ENCODE results near the gene GPR78.
A peak's percentile ranks its signal among the peaks of the same experiment; 100 is the strongest.

The GPR78 gene

GRCh38 chr4:8553991-8554405, 26.2 kb upstream of the GPR78 start (continued):
- TF ChIP-seq ZNF843 (tag by site-specific recombination; IDR thresholded peaks at IDR 0.05), result no peak
- TF ChIP-seq, protein P1, sequence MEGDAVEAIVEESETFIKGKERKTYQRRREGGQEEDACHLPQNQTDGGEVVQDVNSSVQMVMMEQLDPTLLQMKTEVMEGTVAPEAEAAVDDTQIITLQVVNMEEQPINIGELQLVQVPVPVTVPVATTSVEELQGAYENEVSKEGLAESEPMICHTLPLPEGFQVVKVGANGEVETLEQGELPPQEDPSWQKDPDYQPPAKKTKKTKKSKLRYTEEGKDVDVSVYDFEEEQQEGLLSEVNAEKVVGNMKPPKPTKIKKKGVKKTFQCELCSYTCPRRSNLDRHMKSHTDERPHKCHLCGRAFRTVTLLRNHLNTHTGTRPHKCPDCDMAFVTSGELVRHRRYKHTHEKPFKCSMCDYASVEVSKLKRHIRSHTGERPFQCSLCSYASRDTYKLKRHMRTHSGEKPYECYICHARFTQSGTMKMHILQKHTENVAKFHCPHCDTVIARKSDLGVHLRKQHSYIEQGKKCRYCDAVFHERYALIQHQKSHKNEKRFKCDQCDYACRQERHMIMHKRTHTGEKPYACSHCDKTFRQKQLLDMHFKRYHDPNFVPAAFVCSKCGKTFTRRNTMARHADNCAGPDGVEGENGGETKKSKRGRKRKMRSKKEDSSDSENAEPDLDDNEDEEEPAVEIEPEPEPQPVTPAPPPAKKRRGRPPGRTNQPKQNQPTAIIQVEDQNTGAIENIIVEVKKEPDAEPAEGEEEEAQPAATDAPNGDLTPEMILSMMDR (tag by site-specific recombination; IDR thresholded peaks at IDR 0.05), result no peak
- no peak for TF ChIP-seq WT1 (tag by site-specific recombination; IDR thresholded peaks at IDR 0.05)
- TF ChIP-seq EGR2 (tag by site-specific recombination; IDR thresholded peaks at IDR 0.05; ENCODE audit: low read depth), result no peak
- TF ChIP-seq, protein P2, sequence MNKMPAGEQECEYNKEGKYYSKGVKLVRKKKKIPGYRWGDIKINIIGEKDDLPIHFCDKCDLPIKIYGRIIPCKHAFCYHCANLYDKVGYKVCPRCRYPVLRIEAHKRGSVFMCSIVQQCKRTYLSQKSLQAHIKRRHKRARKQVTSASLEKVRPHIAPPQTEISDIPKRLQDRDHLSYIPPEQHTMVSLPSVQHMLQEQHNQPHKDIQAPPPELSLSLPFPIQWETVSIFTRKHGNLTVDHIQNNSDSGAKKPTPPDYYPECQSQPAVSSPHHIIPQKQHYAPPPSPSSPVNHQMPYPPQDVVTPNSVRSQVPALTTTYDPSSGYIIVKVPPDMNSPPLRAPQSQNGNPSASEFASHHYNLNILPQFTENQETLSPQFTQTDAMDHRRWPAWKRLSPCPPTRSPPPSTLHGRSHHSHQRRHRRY (tag by site-specific recombination; IDR thresholded peaks at IDR 0.05), result no peak
- TF ChIP-seq TSHZ1 (tag by site-specific recombination; IDR thresholded peaks at IDR 0.05; ENCODE audit: borderline replicate concordance), result no peak
- TF ChIP-seq ZNF23 (tag by site-specific recombination; IDR thresholded peaks at IDR 0.05; ENCODE audit: borderline replicate concordance), result no peak
- no peak for TF ChIP-seq ZBTB1 (tag by site-specific recombination; IDR thresholded peaks at IDR 0.05)

DNA sequence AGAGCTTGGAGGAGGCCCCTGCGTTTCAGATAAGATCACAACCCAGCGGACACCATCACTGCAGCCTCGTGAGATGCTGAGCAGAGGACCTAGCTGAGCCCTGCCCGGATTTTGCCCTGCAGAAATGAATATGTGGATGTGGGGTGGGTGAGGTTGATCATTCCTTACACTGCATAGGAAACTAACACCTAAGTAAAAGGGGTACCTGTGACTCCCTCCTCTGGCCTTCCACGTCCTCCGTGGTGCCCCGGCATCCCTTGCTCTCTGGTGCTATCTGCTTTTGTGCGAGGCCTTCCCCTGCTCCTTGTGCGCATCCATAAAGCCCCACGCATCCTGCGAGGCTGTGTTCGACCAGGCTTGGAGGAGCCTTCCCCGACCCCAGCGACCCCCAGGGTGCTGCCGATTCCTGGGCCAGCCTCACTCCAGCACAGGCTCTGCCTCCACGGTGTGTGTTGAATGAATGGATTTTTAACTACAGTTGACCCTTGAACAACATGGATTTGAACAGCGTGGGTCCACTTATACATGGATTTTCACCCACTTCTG, 25.6 kb upstream of the GPR78 start:
- CTCF ChIA-PET, result no interaction called here
- POLR2A ChIA-PET, result no interaction called here
- Histone ChIP-seq H3K27ac (ENCODE audit: extremely low read depth, low read depth, low read length) (no peak overlapping the region), H3K4me3 (ENCODE audit: low read depth, low read length) (no peak overlapping the region), H3K4me1 (ENCODE audit: control insufficient read depth, insufficient read depth, low read length) (no peaks in the 10 kb centered on the region), H3K9me3 (ENCODE audit: control insufficient read depth, insufficient read depth, low read depth, low read length) (no peaks in the 10 kb centered on the region), H3K36me3 (ENCODE audit: control insufficient read depth in 2 of 2, insufficient read depth in 1 of 2, low read length in 2 of 2) (no peaks in the 10 kb centered on the region)
- TF ChIP-seq ZEB2 (tag by site-specific recombination; IDR thresholded peaks at IDR 0.05), result no peak
- TF ChIP-seq HOXA7 (CRISPR knock-in tag; IDR thresholded peaks at IDR 0.05; ENCODE audit: borderline replicate concordance), result no peak
- TF ChIP-seq ZNF202 (tag by site-specific recombination; IDR thresholded peaks at IDR 0.05; ENCODE audit: borderline replicate concordance), result no peak
- TF ChIP-seq ZNF121 (tag by site-specific recombination; IDR thresholded peaks at IDR 0.05), result no peak
- TF ChIP-seq ZNF274 (IDR thresholded peaks at IDR 0.05; ENCODE audit: low read length), result no peak
- no peak for TF ChIP-seq ZNF274 (tag by site-specific recombination; IDR thresholded peaks at IDR 0.05; ENCODE audit: borderline replicate concordance)
- TF ChIP-seq ZNF175 (tag by site-specific recombination; IDR thresholded peaks at IDR 0.05), result no peak
- no peak for TF ChIP-seq ZNF2 (tag by site-specific recombination; IDR thresholded peaks at IDR 0.05)
- 0 out of 2 replicates have a peak, but pooled peaks have one; percentile 18 for TF ChIP-seq ZNF133 (tag by site-specific recombination; IDR thresholded peaks at IDR 0.05)

DNA sequence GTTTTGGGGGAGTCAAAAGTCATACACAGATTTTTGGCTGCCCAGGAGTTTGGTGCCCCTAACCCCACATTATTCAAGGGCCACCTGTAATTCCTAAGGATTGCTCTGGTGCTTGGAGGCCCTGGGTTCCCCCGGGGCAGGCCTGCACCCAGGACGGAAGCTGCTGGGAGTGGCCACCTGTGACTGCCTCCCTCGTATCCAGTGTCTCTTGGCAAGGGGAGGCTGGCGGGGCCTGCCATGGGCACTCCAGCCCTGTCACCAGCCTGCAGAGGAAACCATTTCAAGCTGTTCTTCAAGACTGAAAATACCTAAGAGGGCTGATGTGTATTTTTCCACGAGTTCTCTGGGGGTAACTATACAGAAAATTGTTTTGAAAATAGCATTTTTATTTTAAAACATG, 24.5 kb upstream of the GPR78 start:
- POLR2A ChIA-PET, result no interaction called here
- CTCF ChIA-PET, result no interaction called here
- H3K4me3 ChIP-seq (ENCODE audit: low read depth, low read length), result no peak overlapping the region
- H3K4me1 ChIP-seq (ENCODE audit: control insufficient read depth, insufficient read depth, low read length), result no peaks in the 10 kb centered on the region
- H3K27ac ChIP-seq (ENCODE audit: extremely low read depth, low read depth, low read length), result no peak overlapping the region
- no peaks in the 10 kb centered on the region for H3K9me3 ChIP-seq (ENCODE audit: control insufficient read depth, insufficient read depth, low read depth, low read length)
- H3K36me3 ChIP-seq (ENCODE audit: control insufficient read depth in 2 of 2, insufficient read depth in 1 of 2, low read length in 2 of 2), result no peaks in the 10 kb centered on the region
- TF ChIP-seq ZSCAN4 (tag by site-specific recombination; IDR thresholded peaks at IDR 0.05) (no peak), ZNF157 (tag by site-specific recombination; IDR thresholded peaks at IDR 0.05) (no peak), ZFP41 (tag by site-specific recombination; IDR thresholded peaks at IDR 0.05; ENCODE audit: borderline replicate concordance) (no peak), ZNF184 (tag by site-specific recombination; IDR thresholded peaks at IDR 0.05) (no peak), ZBTB10 (tag by site-specific recombination; IDR thresholded peaks at IDR 0.05) (no peak)
- TF ChIP-seq, protein P1 (tag by site-specific recombination; IDR thresholded peaks at IDR 0.05), result no peak

All from HEK293 (cell line).